ENCODE results near the gene GGN. TPM values are rescaled to one million over a fixed set of nuclear protein-coding genes. Genes with fewer than 3 reads are reported as not detected.
A peak's percentile ranks its signal among the peaks of the same experiment; 100 is the strongest.

Gene GGN
- total and polyA plus RNA-seq, 9 of the 15 experiments (the other 6 are each of a cell fraction or from before 2014, with no cell fraction given), result 0.15 to 0.33 TPM; not detected in 7

GRCh38 chr19:38402967-38403674 is 15.3 kb upstream of the GGN start, which contains the start of gene FAM98C (continued):
- TF ChIP-seq ZHX1 (conservative IDR thresholded peaks at IDR 0.05; ENCODE audit: low read length), result peak; percentile 80; the same call in 1 of the 2 replicates
- peak; percentile 80 to 90 for TF ChIP-seq MNT (conservative IDR thresholded peaks at IDR 0.05)
- peak; percentile 67 for TF ChIP-seq RBBP5 (IDR thresholded peaks at IDR 0.05; ENCODE audit: borderline replicate concordance, insufficient read depth, low read length, poor library complexity, severe bottlenecking)
- TF ChIP-seq RBM34 (IDR thresholded peaks at IDR 0.05; ENCODE audit: borderline replicate concordance, insufficient read depth, low read length), result peak; percentile 60; the same call in 1 of the 2 replicates
- TF ChIP-seq GATAD2A (IDR thresholded peaks at IDR 0.05), result peak; percentile 68
- TF ChIP-seq NONO (IDR thresholded peaks at IDR 0.05; ENCODE audit: low read depth in 2 of 2, low read length in 1 of 2), result peak; percentile 59 to 61; a peak in 2 of 4 replicates
- TF ChIP-seq SAP30 (IDR thresholded peaks at IDR 0.05; ENCODE audit: borderline replicate concordance, insufficient read depth, low read depth, low read length, poor library complexity, severe bottlenecking), result peak; percentile 52
- peak; percentile 89 to 95 for TF ChIP-seq UBTF (IDR thresholded peaks at IDR 0.05; ENCODE audit: borderline replicate concordance in 1 of 2, low read depth in 2 of 2, low read length in 2 of 2)
- TF ChIP-seq HMGXB4 (CRISPR knock-in tag; IDR thresholded peaks at IDR 0.05), result peak; percentile 69
- peak; percentile 79 for TF ChIP-seq ZBTB9 (CRISPR knock-in tag; IDR thresholded peaks at IDR 0.05)
- TF ChIP-seq ZNF586 (CRISPR knock-in tag; conservative IDR thresholded peaks at IDR 0.05), result no peak
- TF ChIP-seq GTF2B (IDR thresholded peaks at IDR 0.05; ENCODE audit: extremely low read depth, insufficient read length), result no peak

Data from K562 (cell line).